Immature natural killer cell (primary cell): ENCODE results near the gene CIAPIN1. TPM values are rescaled to one million over a fixed set of nuclear protein-coding genes. Genes with fewer than 3 reads are reported as not detected.
"Not testable (repeated sequence)": the region's sequence is repeated elsewhere in the genome, so short reads cannot be mapped to it uniquely, and the experiment has no call there.

ENCODE experiments used
- DNase-seq, 3 donors: peaks; one replicate each; pipeline ENCODE4 v3.0.0; 2022; ENCODE audit warnings: mixed read lengths in 1 of 3
- H3K27ac Mint-ChIP-seq, 6 donors: one replicate each; pipeline ENCODE4 v1.8.0; 2020; ENCODE audit warnings: mixed read lengths in 6 of 6, mild to moderate bottlenecking in 5 of 6, inconsistent platforms in 4 of 6, moderate library complexity in 3 of 6
- H3K27me3 Mint-ChIP-seq, 3 donors: one replicate each; pipeline ENCODE4 v1.8.0; 2020 to 2021; ENCODE audit warnings: low read depth in 3 of 3, mild to moderate bottlenecking in 3 of 3, mixed read lengths in 3 of 3, moderate library complexity in 3 of 3, inconsistent platforms in 1 of 3
- H3K36me3 Mint-ChIP-seq, 3 donors: one replicate each; pipeline ENCODE4 v1.8.0; 2020; ENCODE audit warnings: mixed read lengths in 3 of 3, inconsistent platforms in 2 of 3, mild to moderate bottlenecking in 2 of 3
- H3K4me1 Mint-ChIP-seq, 2 donors: one replicate each; pipeline ENCODE4 v1.8.0; 2020; ENCODE audit warnings: inconsistent platforms in 2 of 2, mild to moderate bottlenecking in 2 of 2, mixed read lengths in 2 of 2, moderate library complexity in 1 of 2
- H3K4me3 Mint-ChIP-seq, 5 donors: one replicate each; pipeline ENCODE4 v1.8.0; 2020; ENCODE audit warnings: mild to moderate bottlenecking in 5 of 5, mixed read lengths in 5 of 5, inconsistent platforms in 3 of 5, moderate library complexity in 3 of 5
- H3K9me3 Mint-ChIP-seq, 6 donors: one replicate each; pipeline ENCODE4 v1.8.0; 2020; ENCODE audit warnings: mild to moderate bottlenecking in 6 of 6, mixed read lengths in 6 of 6, inconsistent platforms in 4 of 6, moderate library complexity in 3 of 6
- polyA plus RNA-seq, 3 donors: library from polyadenylated mRNA; unstranded; fragments of 300-500 nt; fragmentation: Illumina TruSeq; gene quantifications; one replicate each; pipeline ENCODE4 v1.2.3, GENCODE V29; 2021

The CIAPIN1 gene
- polyA plus RNA-seq, 3 donors from 2014 or later: 65.9 to 98.5 (median 68.3) TPM

GRCh38 chr16:57444711-57445110 is 2.5 kb downstream of the CIAPIN1 start:
- no peak for DNase-seq
- H3K27me3 Mint-ChIP-seq: peaks cover 0 to 2% (median 1%) of the 10 kb centered on the region in 3 donors
- H3K27ac Mint-ChIP-seq: no peak overlapping the region
- peaks cover 17 to 23% (median 19%) of the 10 kb centered on the region in 3 donors for H3K36me3 Mint-ChIP-seq
- no peak overlapping the region for H3K4me3 Mint-ChIP-seq
- peaks cover 7 to 12% (median 10%) of the 10 kb centered on the region in 6 donors for H3K9me3 Mint-ChIP-seq
- H3K4me1 Mint-ChIP-seq: peaks cover 18 to 32% of the 10 kb centered on the region in 2 donors

GRCh38 chr16:57440551-57440950 is 6.6 kb downstream of the CIAPIN1 start:
- not testable (repeated sequence) for H3K4me3 Mint-ChIP-seq, H3K27ac Mint-ChIP-seq, H3K4me1 Mint-ChIP-seq, H3K27me3 Mint-ChIP-seq, DNase-seq
- peaks cover 38 to 44% (median 41%) of the 10 kb centered on the region in 3 donors for H3K36me3 Mint-ChIP-seq
- H3K9me3 Mint-ChIP-seq: peaks cover 10 to 14% (median 12%) of the 10 kb centered on the region in 6 donors

- peaks cover 40 to 46% (median 41%) of the 10 kb centered on the region in 3 donors for H3K36me3 Mint-ChIP-seq
- H3K27ac Mint-ChIP-seq: peak overlapping the region in 1 of 6 donors; percentile 19
- peaks cover 10 to 14% (median 12%) of the 10 kb centered on the region in 6 donors for H3K9me3 Mint-ChIP-seq
- H3K4me3 Mint-ChIP-seq, DNase-seq, H3K27me3 Mint-ChIP-seq, H3K4me1 Mint-ChIP-seq: not testable (repeated sequence)
These were observed 7.2 kb downstream of the CIAPIN1 start for GRCh38 chr16:57439947-57440346.

- no peaks in the 10 kb centered on the region for H3K4me1 Mint-ChIP-seq
These were observed 11.3 kb downstream of the CIAPIN1 start for GRCh38 chr16:57435838-57436237.

GRCh38 chr16:57434003-57434402 is 13.2 kb downstream of the CIAPIN1 start:
- no peaks in the 10 kb centered on the region for H3K4me1 Mint-ChIP-seq
- no peak for DNase-seq
- H3K27me3 Mint-ChIP-seq: peaks cover 2 to 3% (median 2%) of the 10 kb centered on the region in 3 donors
- H3K27ac Mint-ChIP-seq: no peak overlapping the region
- peaks cover 0 to 3% (median 0%) of the 10 kb centered on the region in 6 donors for H3K9me3 Mint-ChIP-seq
- peaks cover 30 to 73% (median 37%) of the 10 kb centered on the region in 3 donors for H3K36me3 Mint-ChIP-seq
- no peak overlapping the region for H3K4me3 Mint-ChIP-seq

More at GRCh38 chr16:57435838-57436237, 11.3 kb downstream of the CIAPIN1 start:
- H3K27me3 Mint-ChIP-seq: peaks cover 2 to 3% (median 2%) of the 10 kb centered on the region in 3 donors
- no peak overlapping the region for H3K27ac Mint-ChIP-seq
- H3K36me3 Mint-ChIP-seq: peaks cover 40 to 78% (median 48%) of the 10 kb centered on the region in 3 donors
- no peak overlapping the region for H3K4me3 Mint-ChIP-seq
- no peak for DNase-seq
- peaks cover 9 to 13% (median 10%) of the 10 kb centered on the region in 6 donors for H3K9me3 Mint-ChIP-seq

DNA sequence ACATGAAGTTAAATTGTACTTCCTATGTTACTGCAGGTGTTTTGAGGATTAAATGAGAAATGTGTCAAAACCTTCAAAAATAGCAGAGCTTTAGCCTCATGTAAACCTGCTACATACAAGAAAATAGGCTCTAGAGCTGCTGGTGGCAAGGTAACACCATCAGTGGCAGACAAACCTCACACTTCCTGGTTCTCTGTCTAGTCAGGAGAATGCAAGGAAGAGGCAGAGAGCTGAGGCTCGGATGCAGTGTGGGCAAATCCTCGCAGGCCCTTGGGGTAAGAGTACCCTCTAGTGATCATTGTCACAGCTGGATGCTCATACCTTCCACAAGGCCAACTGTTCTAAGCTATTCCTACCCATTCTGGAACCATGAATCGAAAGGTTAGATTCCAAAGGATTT is 14.2 kb downstream of the CIAPIN1 start:
- peaks cover 24 to 72% (median 35%) of the 10 kb centered on the region in 3 donors for H3K36me3 Mint-ChIP-seq
- H3K27ac Mint-ChIP-seq: no peak overlapping the region
- peaks cover 0 to 3% (median 2%) of the 10 kb centered on the region in 3 donors for H3K27me3 Mint-ChIP-seq
- H3K4me3 Mint-ChIP-seq: no peak overlapping the region
- H3K4me1 Mint-ChIP-seq: no peaks in the 10 kb centered on the region
- H3K9me3 Mint-ChIP-seq: no peaks in the 10 kb centered on the region
- DNase-seq: no peak

- no peaks in the 10 kb centered on the region for H3K4me1 Mint-ChIP-seq
- DNase-seq: no peak
- peaks cover 29 to 74% (median 36%) of the 10 kb centered on the region in 3 donors for H3K36me3 Mint-ChIP-seq
- H3K27me3 Mint-ChIP-seq: peaks cover 0 to 3% (median 2%) of the 10 kb centered on the region in 3 donors
- no peaks in the 10 kb centered on the region for H3K9me3 Mint-ChIP-seq
- no peak overlapping the region for H3K4me3 Mint-ChIP-seq
- H3K27ac Mint-ChIP-seq: no peak overlapping the region
These were observed 14.7 kb downstream of the CIAPIN1 start for GRCh38 chr16:57432505-57432904.

- no peak overlapping the region for H3K4me3 Mint-ChIP-seq
- no peak overlapping the region for H3K27ac Mint-ChIP-seq
- H3K36me3 Mint-ChIP-seq: peaks cover 34 to 76% (median 40%) of the 10 kb centered on the region in 3 donors
- no peaks in the 10 kb centered on the region for H3K9me3 Mint-ChIP-seq
- DNase-seq: no peak
- H3K27me3 Mint-ChIP-seq: peaks cover 0 to 3% (median 2%) of the 10 kb centered on the region in 3 donors
- H3K4me1 Mint-ChIP-seq: no peaks in the 10 kb centered on the region
These were observed 16.2 kb downstream of the CIAPIN1 start for GRCh38 chr16:57430955-57431354.

DNA sequence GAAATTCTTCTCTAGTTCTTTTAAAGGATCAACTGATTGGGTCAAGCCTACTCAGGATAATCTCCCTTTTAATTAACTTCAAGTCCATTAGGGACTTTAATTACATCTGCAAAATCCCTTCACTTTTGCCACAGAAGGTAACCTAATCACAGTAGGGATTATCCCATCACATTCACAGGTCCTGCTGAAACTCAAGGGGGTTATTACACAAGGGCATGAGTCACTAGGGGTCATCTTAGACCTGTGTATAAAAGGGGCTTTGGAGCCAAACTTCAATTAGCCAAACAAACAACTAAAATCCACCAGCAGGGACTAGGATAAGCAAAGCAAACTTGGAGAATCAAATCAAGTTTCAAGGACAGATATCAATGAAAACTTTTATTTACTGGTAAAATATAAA is 19.4 kb downstream of the CIAPIN1 start:
- peaks cover 0 to 3% (median 2%) of the 10 kb centered on the region in 3 donors for H3K27me3 Mint-ChIP-seq
- no peak overlapping the region for H3K27ac Mint-ChIP-seq
- H3K4me3 Mint-ChIP-seq: no peak overlapping the region
- DNase-seq: no peak
- peaks cover 29 to 49% (median 29%) of the 10 kb centered on the region in 3 donors for H3K36me3 Mint-ChIP-seq
- no peaks in the 10 kb centered on the region for H3K4me1 Mint-ChIP-seq
- H3K9me3 Mint-ChIP-seq: no peaks in the 10 kb centered on the region

DNA sequence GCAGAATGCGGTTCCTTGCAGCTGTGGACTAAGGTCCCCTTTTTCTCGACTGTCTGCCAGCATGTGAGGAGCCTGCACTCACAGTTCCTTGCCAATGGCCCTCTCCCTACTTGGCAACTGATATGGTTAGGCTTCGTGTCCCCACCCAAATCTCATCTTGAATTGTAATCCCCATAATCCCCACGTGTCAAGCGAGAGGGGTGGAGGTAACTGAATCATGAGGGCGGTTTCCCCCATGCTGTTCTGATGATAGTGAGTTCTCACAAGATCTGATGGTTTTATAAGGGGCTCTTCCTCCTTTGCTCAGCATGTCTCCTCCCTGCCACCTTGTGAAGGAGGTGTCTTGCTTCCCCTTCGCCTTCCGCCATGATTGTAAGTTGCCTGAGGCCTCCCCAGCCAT is 19.9 kb downstream of the CIAPIN1 start:
- no peak for DNase-seq
- peaks cover 0 to 3% (median 2%) of the 10 kb centered on the region in 3 donors for H3K27me3 Mint-ChIP-seq
- no peaks in the 10 kb centered on the region for H3K9me3 Mint-ChIP-seq
- no peak overlapping the region for H3K27ac Mint-ChIP-seq
- no peak overlapping the region for H3K4me3 Mint-ChIP-seq
- no peaks in the 10 kb centered on the region for H3K4me1 Mint-ChIP-seq
- peaks cover 29 to 44% (median 29%) of the 10 kb centered on the region in 3 donors for H3K36me3 Mint-ChIP-seq

DNA sequence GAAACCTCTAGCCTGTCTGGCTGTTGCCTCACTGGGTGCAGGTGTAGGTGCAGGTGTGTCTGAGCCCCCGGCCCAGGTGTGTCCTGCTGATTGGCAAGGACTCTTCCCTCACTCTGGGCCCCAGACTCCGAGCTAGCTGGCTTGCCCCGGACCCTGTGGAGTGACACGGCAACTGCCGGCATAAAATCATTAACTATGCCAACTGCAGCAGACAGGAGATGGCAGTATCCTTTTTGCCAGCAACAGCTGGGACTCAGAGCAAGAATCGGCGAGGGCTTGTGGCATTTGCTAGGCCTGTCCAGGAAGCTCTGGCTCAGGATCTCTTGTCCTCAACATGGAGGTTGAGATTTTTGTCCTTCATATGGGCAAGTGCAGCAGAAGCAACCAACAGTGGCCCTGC is 20.8 kb downstream of the CIAPIN1 start:
- DNase-seq: no peak
- no peak overlapping the region for H3K4me3 Mint-ChIP-seq
- no peaks in the 10 kb centered on the region for H3K9me3 Mint-ChIP-seq
- no peak overlapping the region for H3K27ac Mint-ChIP-seq
- peaks cover 0 to 3% (median 2%) of the 10 kb centered on the region in 3 donors for H3K27me3 Mint-ChIP-seq
- peaks cover 25 to 38% (median 25%) of the 10 kb centered on the region in 3 donors for H3K36me3 Mint-ChIP-seq
- no peaks in the 10 kb centered on the region for H3K4me1 Mint-ChIP-seq

- Mint-ChIP-seq H3K9me3 (no peaks in the 10 kb centered on the region), H3K27ac (no peak overlapping the region), H3K27me3 (peaks cover 0 to 5% (median 2%) of the 10 kb centered on the region in 3 donors), H3K4me1 (peaks cover 0 to 2% of the 10 kb centered on the region in 2 donors), H3K36me3 (peaks cover 15 to 21% (median 16%) of the 10 kb centered on the region in 3 donors), H3K4me3 (no peak overlapping the region)
- DNase-seq: no peak
These were observed 22.6 kb downstream of the CIAPIN1 start for GRCh38 chr16:57424583-57424982.

GRCh38 chr16:57423152-57423551 is 24.0 kb downstream of the CIAPIN1 start:
- Mint-ChIP-seq H3K27ac (no peak overlapping the region), H3K27me3 (peaks cover 0 to 5% (median 5%) of the 10 kb centered on the region in 3 donors), H3K4me3 (no peak overlapping the region), H3K4me1 (peaks cover 11 to 13% of the 10 kb centered on the region in 2 donors), H3K36me3 (peaks cover 8 to 11% (median 11%) of the 10 kb centered on the region in 3 donors), H3K9me3 (no peaks in the 10 kb centered on the region)
- DNase-seq: no peak

GRCh38 chr16:57422026-57422944 is 24.9 kb downstream of the CIAPIN1 start:
- DNase-seq: no peak
- Mint-ChIP-seq H3K27me3 (peaks cover under 1 to 5% (median 5%) of the 10 kb centered on the region in 3 donors), H3K9me3 (no peaks in the 10 kb centered on the region), H3K36me3 (peaks cover 1 to 4% (median 3%) of the 10 kb centered on the region in 3 donors), H3K27ac (peak overlapping the region in 1 of 6 donors; percentile 62), H3K4me3 (no peak overlapping the region), H3K4me1 (peaks cover 20% of the 10 kb centered on the region in 2 donors)
